Endodermal cell (in vitro differentiated cells): Measurements from ENCODE around the gene FAM13A. TPM values are rescaled to one million over a fixed set of nuclear protein-coding genes. Genes with fewer than 3 reads are reported as not detected.

Experiments
- DNase-seq: peaks from one replicate; pipeline ENCODE4 v3.0.0-alpha.2; 2017
- H3K27ac ChIP-seq: 2 replicates; pipeline ENCODE4 v1.5.1; 2013; ENCODE audit warnings: mild to moderate bottlenecking, low read depth, low read length, moderate library complexity
- H3K27me3 ChIP-seq: 2 replicates; pipeline ENCODE4 v1.6.1; 2013; ENCODE audit warnings: mild to moderate bottlenecking, low read length, moderate library complexity; ENCODE audit not compliant: insufficient read depth, control insufficient read depth, poor library complexity, severe bottlenecking
- H3K36me3 ChIP-seq: 2 replicates; pipeline ENCODE4 v1.7.0; 2013; ENCODE audit warnings: mild to moderate bottlenecking, low read length, moderate library complexity; ENCODE audit not compliant: control insufficient read depth, insufficient read depth
- H3K4me1 ChIP-seq: one replicate; pipeline ENCODE4 v1.7.0; 2013; ENCODE audit warnings: low read length; ENCODE audit not compliant: control insufficient read depth, insufficient read depth
- H3K4me3 ChIP-seq: 2 replicates; pipeline ENCODE4 v1.5.1; 2013; ENCODE audit warnings: mild to moderate bottlenecking, low read length, moderate library complexity
- H3K9ac ChIP-seq: 2 replicates; pipeline ENCODE4 v1.6.1; 2013; ENCODE audit warnings: mild to moderate bottlenecking, low read length, moderate library complexity; ENCODE audit not compliant: poor library complexity, severe bottlenecking; ENCODE audit errors: extremely low read depth
- H3K9me3 ChIP-seq: 2 replicates; pipeline ENCODE4 v1.6.1; 2013; ENCODE audit warnings: mild to moderate bottlenecking, low read length, moderate library complexity; ENCODE audit not compliant: control insufficient read depth
- H3K27ac Mint-ChIP-seq: 2 replicates; pipeline ENCODE4 v1.8.0; 2020; ENCODE audit warnings: mixed read lengths
- H3K27me3 Mint-ChIP-seq: 2 replicates; pipeline ENCODE4 v1.8.0; 2021; ENCODE audit warnings: mild to moderate bottlenecking, mixed read lengths; ENCODE audit not compliant: insufficient read depth
- H3K36me3 Mint-ChIP-seq: 2 replicates; pipeline ENCODE4 v1.8.0; 2020; ENCODE audit warnings: low read depth, mixed read lengths
- H3K4me1 Mint-ChIP-seq: 2 replicates; pipeline ENCODE4 v1.8.0; 2020; ENCODE audit warnings: mixed read lengths
- H3K4me3 Mint-ChIP-seq: 2 replicates; pipeline ENCODE4 v1.8.0; 2020; ENCODE audit warnings: mild to moderate bottlenecking, moderate library complexity, mixed read lengths
- H3K9me3 Mint-ChIP-seq: 2 replicates; pipeline ENCODE4 v1.8.0; 2020; ENCODE audit warnings: mild to moderate bottlenecking, mixed read lengths
- WGBS, 2 experiments: methylation state at CpG; one replicate each; pipeline versions ENCODE4 v1.1.5 to v1.1.7; 2013; ENCODE audit warnings: missing lambda C conversion rate in 2 of 2, mixed read lengths in 1 of 2; ENCODE audit not compliant: insufficient coverage in 1 of 2, insufficient read length in 1 of 2; 5-methylcytosine and 5-hydroxymethylcytosine counted together
- total RNA-seq, 2 donors: library from RNA; stranded (reverse); fragmentation: NEBNext Ultra II Directional in 1 of 2; extraction: Animal tissue kit (Norgen Biotek cat#: 25700) in 1 of 2; gene quantifications; 2 replicates in 1 of 2; 3 replicates in 1 of 2; pipeline ENCODE4 v1.2.1, GENCODE V29; 2021
- TF ChIP-seq, protein P1 (sequence below): fragments of 200-600 bp; sonication (generic); conservative IDR thresholded peaks from 2 replicates; pipeline ENCODE4 v1.5.0; 2021; ENCODE audit warnings: antibody characterized with exemption, mild to moderate bottlenecking

The FAM13A gene
- total RNA-seq, 2 donors from 2014 or later: 13.6 to 17.0 TPM

GRCh38 chr4:88814043-88814617 is 242.9 kb downstream of the FAM13A start:
- H3K27ac Mint-ChIP-seq: no peak overlapping the region
- H3K27ac ChIP-seq: no peak overlapping the region
- no peaks in the 10 kb centered on the region for H3K36me3 Mint-ChIP-seq
- H3K4me1 Mint-ChIP-seq: peaks cover 6% of the 10 kb centered on the region
- no peaks in the 10 kb centered on the region for H3K9me3 ChIP-seq
- no peaks in the 10 kb centered on the region for H3K27me3 Mint-ChIP-seq
- no peaks in the 10 kb centered on the region for H3K9me3 Mint-ChIP-seq
- no peak overlapping the region for H3K9ac ChIP-seq
- TF ChIP-seq, protein P1, sequence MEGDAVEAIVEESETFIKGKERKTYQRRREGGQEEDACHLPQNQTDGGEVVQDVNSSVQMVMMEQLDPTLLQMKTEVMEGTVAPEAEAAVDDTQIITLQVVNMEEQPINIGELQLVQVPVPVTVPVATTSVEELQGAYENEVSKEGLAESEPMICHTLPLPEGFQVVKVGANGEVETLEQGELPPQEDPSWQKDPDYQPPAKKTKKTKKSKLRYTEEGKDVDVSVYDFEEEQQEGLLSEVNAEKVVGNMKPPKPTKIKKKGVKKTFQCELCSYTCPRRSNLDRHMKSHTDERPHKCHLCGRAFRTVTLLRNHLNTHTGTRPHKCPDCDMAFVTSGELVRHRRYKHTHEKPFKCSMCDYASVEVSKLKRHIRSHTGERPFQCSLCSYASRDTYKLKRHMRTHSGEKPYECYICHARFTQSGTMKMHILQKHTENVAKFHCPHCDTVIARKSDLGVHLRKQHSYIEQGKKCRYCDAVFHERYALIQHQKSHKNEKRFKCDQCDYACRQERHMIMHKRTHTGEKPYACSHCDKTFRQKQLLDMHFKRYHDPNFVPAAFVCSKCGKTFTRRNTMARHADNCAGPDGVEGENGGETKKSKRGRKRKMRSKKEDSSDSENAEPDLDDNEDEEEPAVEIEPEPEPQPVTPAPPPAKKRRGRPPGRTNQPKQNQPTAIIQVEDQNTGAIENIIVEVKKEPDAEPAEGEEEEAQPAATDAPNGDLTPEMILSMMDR: peak; percentile 67
- no peaks in the 10 kb centered on the region for H3K27me3 ChIP-seq
- DNase-seq: peak; percentile 64
- no peaks in the 10 kb centered on the region for H3K36me3 ChIP-seq
- WGBS, 2 experiments: 80 to 82% methylated on average over 4 to 6 of the region's 6 CpGs
- H3K4me3 Mint-ChIP-seq: no peak overlapping the region
- no peak overlapping the region for H3K4me3 ChIP-seq
- no peaks in the 10 kb centered on the region for H3K4me1 ChIP-seq

DNA sequence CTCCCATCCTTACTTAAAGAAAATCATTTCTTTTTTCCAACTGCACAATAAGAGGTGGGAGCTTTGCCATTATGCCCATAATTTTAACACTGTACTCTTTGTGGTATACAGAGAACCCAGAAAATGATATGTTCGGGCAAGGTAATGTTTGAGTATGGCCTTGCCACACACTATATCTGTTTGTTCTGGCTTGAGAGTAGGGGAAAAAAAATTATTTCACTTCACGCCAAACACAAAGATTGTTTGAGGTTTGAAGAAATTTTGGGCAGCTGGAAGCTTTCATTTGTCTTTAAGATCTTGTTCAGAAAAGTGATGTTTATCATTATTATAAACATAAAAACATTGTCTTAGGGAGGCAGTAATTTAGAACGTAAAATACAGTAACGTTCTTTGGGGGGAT is 244.0 kb downstream of the FAM13A start:
- H3K9me3 Mint-ChIP-seq: no peaks in the 10 kb centered on the region
- Histone ChIP-seq H3K4me1 (no peaks in the 10 kb centered on the region), H3K4me3 (no peak overlapping the region), H3K36me3 (no peaks in the 10 kb centered on the region), H3K9me3 (no peaks in the 10 kb centered on the region), H3K27ac (no peak overlapping the region), H3K9ac (no peak overlapping the region), H3K27me3 (no peaks in the 10 kb centered on the region)
- H3K4me3 Mint-ChIP-seq: no peak overlapping the region
- no peaks in the 10 kb centered on the region for H3K36me3 Mint-ChIP-seq
- no peak for DNase-seq
- 97 to 100% methylated on average over 1 to 2 of the region's 4 CpGs for WGBS, 2 experiments
- H3K4me1 Mint-ChIP-seq: peaks cover 4% of the 10 kb centered on the region
- TF ChIP-seq, protein P1: no peak
- no peak overlapping the region for H3K27ac Mint-ChIP-seq
- H3K27me3 Mint-ChIP-seq: no peaks in the 10 kb centered on the region

DNA sequence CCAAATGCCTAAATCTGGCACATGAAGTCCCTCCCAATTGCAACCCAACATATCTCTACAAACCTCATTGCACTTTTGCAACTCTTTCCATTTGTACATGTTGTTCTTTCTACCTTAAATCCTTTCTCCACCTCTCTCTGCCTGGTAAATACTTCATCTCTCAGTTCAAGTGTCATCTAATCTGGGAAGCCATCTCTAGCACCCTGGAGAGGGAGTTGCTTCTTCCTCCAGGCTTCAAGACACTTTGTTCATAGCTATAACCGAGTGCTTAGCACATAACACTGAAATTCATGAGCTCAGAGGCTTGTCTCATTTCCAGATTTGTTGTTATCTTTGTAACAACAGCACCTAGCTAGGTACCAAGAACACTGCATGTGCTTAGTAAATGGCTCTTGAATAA is 244.6 kb downstream of the FAM13A start:
- Histone ChIP-seq H3K9me3 (no peaks in the 10 kb centered on the region), H3K27ac (no peak overlapping the region), H3K27me3 (no peaks in the 10 kb centered on the region), H3K9ac (no peak overlapping the region), H3K36me3 (no peaks in the 10 kb centered on the region), H3K4me1 (no peaks in the 10 kb centered on the region), H3K4me3 (no peak overlapping the region)
- TF ChIP-seq, protein P1: no peak
- Mint-ChIP-seq H3K36me3 (no peaks in the 10 kb centered on the region), H3K27me3 (no peaks in the 10 kb centered on the region), H3K27ac (no peak overlapping the region), H3K9me3 (no peaks in the 10 kb centered on the region), H3K4me3 (no peak overlapping the region), H3K4me1 (peaks cover 4% of the 10 kb centered on the region)
- WGBS, 2 experiments: 91% methylated on average over 1 of the region's 1 CpG; no CpG with 5 or more reads in 1 of the 2 experiments
- no peak for DNase-seq
